ENCODE measurements around the gene RAB4B. TPM values are rescaled to one million over a fixed set of nuclear protein-coding genes. Genes with fewer than 3 reads are reported as not detected.

Gene RAB4B
- total and polyA plus RNA-seq, 9 donors, result 6.5 to 32.9 (median 18.9) TPM

GRCh38 chr19:40806423-40807146 is 28.5 kb downstream of the RAB4B start:
- H3K4me1 ChIP-seq (ENCODE audit: insufficient read depth), result peaks cover 43% of the 10 kb centered on the region
- peak overlapping the region; percentile 27 to 39 for H3K27ac ChIP-seq
- WGBS, 3 donors, result 26 to 29% (median 27%) methylated on average over 24 to 26 of the region's 26 CpGs
- intact Hi-C loops (cut with DNase I), result loop anchor here in 3 of 4 donors (5.0 to 10.0 kb wide), 2 partner anchors 92 to 144 kb away; partner anchors contain the start of genes COQ8B (in 2 of the 3) and ITPKC (in 2 of the 3)
- TF ChIP-seq EP300 (IDR thresholded peaks at IDR 0.05) (peak; percentile 48), CTCF (IDR thresholded peaks at IDR 0.05) (peak; percentile 55 to 84 (median 64)), POLR2A (IDR thresholded peaks at IDR 0.05) (peak; percentile 16)
- H3K9me3 ChIP-seq, result no peaks in the 10 kb centered on the region
- H3K36me3 ChIP-seq, result no peaks in the 10 kb centered on the region
- no peaks in the 10 kb centered on the region for H3K27me3 ChIP-seq
- peak; percentile 72 to 86 (median 83) for DNase-seq
- no peak overlapping the region for H3K4me3 ChIP-seq

GRCh38 chr19:40807147-40808020 is 29.3 kb downstream of the RAB4B start:
- peak overlapping the region; percentile 27 to 39 for H3K27ac ChIP-seq
- H3K4me3 ChIP-seq, result no peak overlapping the region
- H3K27me3 ChIP-seq, result no peaks in the 10 kb centered on the region
- TF ChIP-seq POLR2A (IDR thresholded peaks at IDR 0.05) (no peak), EP300 (IDR thresholded peaks at IDR 0.05) (no peak), CTCF (IDR thresholded peaks at IDR 0.05) (no peak)
- intact Hi-C loops (cut with DNase I), result loop anchor here in 3 of 4 donors (5.0 to 10.0 kb wide), 2 partner anchors 93 to 145 kb away; partner anchors contain the start of genes COQ8B (in 2 of the 3) and ITPKC (in 2 of the 3)
- H3K9me3 ChIP-seq, result no peaks in the 10 kb centered on the region
- whole genome bisulfite sequencing, 3 donors, result 61 to 64% (median 63%) methylated on average over 18 of the region's 18 CpGs
- no peak for DNase-seq
- peaks cover 40% of the 10 kb centered on the region for H3K4me1 ChIP-seq (ENCODE audit: insufficient read depth)
- no peaks in the 10 kb centered on the region for H3K36me3 ChIP-seq

GRCh38 chr19:40808021-40808325 is 29.9 kb downstream of the RAB4B start:
- intact Hi-C loops (cut with DNase I), result loop anchor here in 3 of 4 donors (5.0 to 10.0 kb wide), 2 partner anchors 93 to 146 kb away; partner anchors contain the start of genes COQ8B (in 2 of the 3) and ITPKC (in 2 of the 3)
- Histone ChIP-seq H3K36me3 (no peaks in the 10 kb centered on the region), H3K4me1 (ENCODE audit: insufficient read depth) (peaks cover 41% of the 10 kb centered on the region), H3K4me3 (no peak overlapping the region), H3K27me3 (no peaks in the 10 kb centered on the region), H3K9me3 (no peaks in the 10 kb centered on the region), H3K27ac (no peak overlapping the region)
- no peak for DNase-seq
- no peak for TF ChIP-seq EP300 (IDR thresholded peaks at IDR 0.05)
- TF ChIP-seq CTCF (IDR thresholded peaks at IDR 0.05), result no peak
- no peak for TF ChIP-seq POLR2A (IDR thresholded peaks at IDR 0.05)
- WGBS, 3 donors, result 69 to 82% (median 81%) methylated on average over 2 of the region's 2 CpGs

GRCh38 chr19:40808497-40808896 is 30.4 kb downstream of the RAB4B start:
- Histone ChIP-seq H3K4me1 (ENCODE audit: insufficient read depth) (peaks cover 39% of the 10 kb centered on the region), H3K9me3 (no peaks in the 10 kb centered on the region), H3K27ac (no peak overlapping the region), H3K27me3 (no peaks in the 10 kb centered on the region), H3K36me3 (no peaks in the 10 kb centered on the region), H3K4me3 (no peak overlapping the region)
- no peak for TF ChIP-seq EP300 (IDR thresholded peaks at IDR 0.05)
- TF ChIP-seq POLR2A (IDR thresholded peaks at IDR 0.05), result no peak
- no peak for TF ChIP-seq CTCF (IDR thresholded peaks at IDR 0.05)
- WGBS, 3 donors, result 77 to 84% (median 77%) methylated on average over 5 of the region's 5 CpGs
- intact Hi-C loops (cut with DNase I), result loop anchor here in 3 of 4 donors (5.0 to 10.0 kb wide), 2 partner anchors 94 to 146 kb away; partner anchors contain the start of genes COQ8B (in 2 of the 3) and ITPKC (in 2 of the 3)
- no peak for DNase-seq
